Measurements from ENCODE around the gene PIP4K2A. TPM values are rescaled to one million over a fixed set of nuclear protein-coding genes. Genes with fewer than 3 reads are reported as not detected.
"Not testable (repeated sequence)": the region's sequence is repeated elsewhere in the genome, so short reads cannot be mapped to it uniquely, and the experiment has no call there.

Gene PIP4K2A
- total RNA-seq, 1 donor from 2014 or later, result 67.6 TPM

- H3K27ac ChIP-seq, result no peak overlapping the region
- DNase-seq, result no peak
- intact Hi-C loops (cut with DNase I), result no loop called here
Observed at GRCh38 chr10:22531008-22531407, 183.4 kb downstream of the PIP4K2A start.

GRCh38 chr10:22527520-22527919 lies 186.9 kb downstream of the PIP4K2A start:
- H3K27ac ChIP-seq, result no peak overlapping the region
- DNase-seq (no peak), ATAC-seq (no peak)
- H3K4me1 ChIP-seq, result no peaks in the 10 kb centered on the region
- intact Hi-C loops (cut with DNase I), result no loop called here
- no peaks in the 10 kb centered on the region for H3K36me3 ChIP-seq
- no peaks in the 10 kb centered on the region for H3K27me3 ChIP-seq (ENCODE audit: low read depth)
- H3K4me3 ChIP-seq, result no peak overlapping the region
- no peaks in the 10 kb centered on the region for H3K9me3 ChIP-seq
- no peak for TF ChIP-seq CTCF (IDR thresholded peaks at IDR 0.05)

More at GRCh38 chr10:22531008-22531407, 183.4 kb downstream of the PIP4K2A start:
- no peak for ATAC-seq
- Histone ChIP-seq H3K9me3 (no peaks in the 10 kb centered on the region), H3K27me3 (ENCODE audit: low read depth) (no peaks in the 10 kb centered on the region), H3K36me3 (peaks cover 4% of the 10 kb centered on the region), H3K4me1 (no peaks in the 10 kb centered on the region), H3K4me3 (no peak overlapping the region)
- no peak for TF ChIP-seq CTCF (IDR thresholded peaks at IDR 0.05)

- intact Hi-C loops (cut with DNase I); H3K9me3 ChIP-seq; H3K27me3 ChIP-seq (ENCODE audit: low read depth); H3K36me3 ChIP-seq; H3K27ac ChIP-seq; ATAC-seq; DNase-seq; H3K4me1 ChIP-seq; H3K4me3 ChIP-seq: not testable (repeated sequence)
Observed at GRCh38 chr10:22524333-22524732, 190.0 kb downstream of the PIP4K2A start.

GRCh38 chr10:22520645-22521044 lies 193.7 kb downstream of the PIP4K2A start:
- ATAC-seq; intact Hi-C loops (cut with DNase I); H3K27ac ChIP-seq; DNase-seq; H3K27me3 ChIP-seq (ENCODE audit: low read depth); H3K36me3 ChIP-seq; H3K4me1 ChIP-seq; H3K4me3 ChIP-seq; H3K9me3 ChIP-seq: not testable (repeated sequence)

GRCh38 chr10:22518167-22518724 lies 196.1 kb downstream of the PIP4K2A start:
- DNase-seq (no peak), ATAC-seq (no peak)
- H3K4me3 ChIP-seq, result no peak overlapping the region
- H3K36me3 ChIP-seq, result no peaks in the 10 kb centered on the region
- no peaks in the 10 kb centered on the region for H3K4me1 ChIP-seq
- H3K27me3 ChIP-seq (ENCODE audit: low read depth), result peaks cover 4% of the 10 kb centered on the region
- intact Hi-C loops (cut with DNase I), result no loop called here
- no peak for TF ChIP-seq CTCF (IDR thresholded peaks at IDR 0.05)
- no peaks in the 10 kb centered on the region for H3K9me3 ChIP-seq
- H3K27ac ChIP-seq, result no peak overlapping the region

GRCh38 chr10:22515009-22515408 lies 199.4 kb downstream of the PIP4K2A start:
- ATAC-seq (no peak), DNase-seq (no peak)
- peaks cover 10% of the 10 kb centered on the region for H3K27me3 ChIP-seq (ENCODE audit: low read depth)
- no peak overlapping the region for H3K27ac ChIP-seq
- TF ChIP-seq CTCF (IDR thresholded peaks at IDR 0.05), result no peak
- no peaks in the 10 kb centered on the region for H3K4me1 ChIP-seq
- H3K9me3 ChIP-seq, result no peaks in the 10 kb centered on the region
- H3K36me3 ChIP-seq, result no peaks in the 10 kb centered on the region
- H3K4me3 ChIP-seq, result no peak overlapping the region
- intact Hi-C loops (cut with DNase I), result no loop called here

- H3K4me3 ChIP-seq; DNase-seq; ATAC-seq; H3K27me3 ChIP-seq (ENCODE audit: low read depth); H3K9me3 ChIP-seq; H3K27ac ChIP-seq; H3K4me1 ChIP-seq; H3K36me3 ChIP-seq; intact Hi-C loops (cut with DNase I): not testable (repeated sequence)
Observed at GRCh38 chr10:22514414-22514758, 200.0 kb downstream of the PIP4K2A start.

GRCh38 chr10:22513483-22514413 lies 200.6 kb downstream of the PIP4K2A start:
- H3K27me3 ChIP-seq (ENCODE audit: low read depth); H3K9me3 ChIP-seq; H3K36me3 ChIP-seq; H3K27ac ChIP-seq; H3K4me1 ChIP-seq; intact Hi-C loops (cut with DNase I): not testable (repeated sequence)
- DNase-seq (peak; percentile 73), ATAC-seq (peak; percentile 72 to 75)
- H3K4me3 ChIP-seq, result peak overlapping the region; percentile 18

GRCh38 chr10:22512015-22512414 lies 202.4 kb downstream of the PIP4K2A start:
- H3K4me1 ChIP-seq; H3K36me3 ChIP-seq; DNase-seq; intact Hi-C loops (cut with DNase I); ATAC-seq; H3K27me3 ChIP-seq (ENCODE audit: low read depth); H3K9me3 ChIP-seq; H3K27ac ChIP-seq; H3K4me3 ChIP-seq: not testable (repeated sequence)

- DNase-seq; H3K4me3 ChIP-seq; H3K27ac ChIP-seq; ATAC-seq; H3K4me1 ChIP-seq; H3K27me3 ChIP-seq (ENCODE audit: low read depth); intact Hi-C loops (cut with DNase I); H3K36me3 ChIP-seq; H3K9me3 ChIP-seq: not testable (repeated sequence)
Observed at GRCh38 chr10:22508214-22508613, 206.2 kb downstream of the PIP4K2A start.

Data from lower lobe of right lung (tissue), 2 donors.